ENCODE results near the gene TGFBR2.
A peak's percentile ranks its signal among the peaks of the same experiment; 100 is the strongest.

Gene TGFBR2

GRCh38 chr3:30606301-30607031 is at the start of gene TGFBR2:
TSS of gene TGFBR2 (plus strand) at chr3:30606601. CDS start at chr3:30606884, 283 bp downstream.
- DNase-seq = no peak

GRCh38 chr3:30557746-30558303 is 48.6 kb upstream of the TGFBR2 start:
- no peak for DNase-seq

- no peak for DNase-seq
Measured at GRCh38 chr3:30563956-30564355, 42.4 kb upstream of the TGFBR2 start.

- no peak for DNase-seq
Measured at GRCh38 chr3:30567139-30567753, 39.2 kb upstream of the TGFBR2 start.

GRCh38 chr3:30576946-30577345 is 29.5 kb upstream of the TGFBR2 start:
- DNase-seq = no peak

GRCh38 chr3:30577788-30578187 is 28.6 kb upstream of the TGFBR2 start:
- DNase-seq = no peak

GRCh38 chr3:30578479-30578878 is 27.9 kb upstream of the TGFBR2 start:
- no peak for DNase-seq

- DNase-seq = no peak
Measured at GRCh38 chr3:30578986-30579579, 27.3 kb upstream of the TGFBR2 start.

GRCh38 chr3:30581067-30581585 is 25.3 kb upstream of the TGFBR2 start:
- DNase-seq = no peak

GRCh38 chr3:30581982-30582381 is 24.4 kb upstream of the TGFBR2 start:
- peak; percentile 18 for DNase-seq

GRCh38 chr3:30583973-30584372 is 22.4 kb upstream of the TGFBR2 start:
- no peak for DNase-seq

- no peak for DNase-seq
Measured at GRCh38 chr3:30585654-30586053, 20.7 kb upstream of the TGFBR2 start.

- DNase-seq = no peak
Measured at GRCh38 chr3:30586096-30586805, 20.1 kb upstream of the TGFBR2 start.

GRCh38 chr3:30586806-30587486 is 19.5 kb upstream of the TGFBR2 start:
- no peak for DNase-seq

GRCh38 chr3:30587904-30588303 is 18.5 kb upstream of the TGFBR2 start:
- DNase-seq = no peak

GRCh38 chr3:30596152-30596551 is 10.2 kb upstream of the TGFBR2 start:
- no peak for DNase-seq

GRCh38 chr3:30597131-30597768 is 9.2 kb upstream of the TGFBR2 start:
- DNase-seq = no peak

- no peak for DNase-seq
Measured at GRCh38 chr3:30597769-30598134, 8.6 kb upstream of the TGFBR2 start.

- DNase-seq = no peak
Measured at GRCh38 chr3:30598668-30599545, 7.5 kb upstream of the TGFBR2 start.

GRCh38 chr3:30600572-30600971 is 5.8 kb upstream of the TGFBR2 start:
- no peak for DNase-seq

GRCh38 chr3:30602946-30603345 is 3.5 kb upstream of the TGFBR2 start:
- no peak for DNase-seq

Data from NCI-H526 treated with DMSO at 0.1 percent for 48 hours (cell line).